HepG2 (cell line): ENCODE results near the gene GSTA5. TPM values are rescaled to one million over a fixed set of nuclear protein-coding genes. Genes with fewer than 3 reads are reported as not detected.
A peak's percentile ranks its signal among the peaks of the same experiment; 100 is the strongest.

Experiments
- BHLHE40 ChIP-seq: IDR thresholded peaks from 2 replicates; pipeline ENCODE4 v1.6.1; 2011; ENCODE audit warnings: low read length, improper control_type of control experiment
- CREB1 ChIP-seq, 2 experiments: fragments of 450-650 bp in 1 of 2; IDR thresholded peaks; 2 replicates each; pipeline ENCODE4 v1.6.1; 2016 to 2017; ENCODE audit warnings: control low read depth in 1 of 2, mild to moderate bottlenecking in 1 of 2, missing compliant biosample characterization in 1 of 2, missing genetic modification characterization in 1 of 2
- ELF1 ChIP-seq: sonication (generic); formaldehyde crosslinking; IDR thresholded peaks from 2 replicates; pipeline ENCODE4 v1.4.0; 2020; ENCODE audit warnings: missing genetic modification reagents
- HES4 ChIP-seq: sonication (generic); formaldehyde crosslinking; IDR thresholded peaks from 2 replicates; pipeline ENCODE4 v1.9.0; 2021; ENCODE audit warnings: mild to moderate bottlenecking, missing genetic modification reagents, borderline replicate concordance
- MED1 ChIP-seq: sonication (generic); formaldehyde crosslinking; IDR thresholded peaks from 2 replicates; pipeline ENCODE4 v1.4.0; 2020; ENCODE audit warnings: missing genetic modification reagents
- MYNN ChIP-seq: sonication (generic); formaldehyde crosslinking; IDR thresholded peaks from 2 replicates; pipeline ENCODE4 v1.4.0; 2020; ENCODE audit warnings: mild to moderate bottlenecking, low read depth, missing genetic modification reagents
- ZFP37 ChIP-seq: sonication (generic); formaldehyde crosslinking; IDR thresholded peaks from 2 replicates; pipeline ENCODE4 v1.4.0; 2020; ENCODE audit warnings: missing genetic modification reagents, borderline replicate concordance
- ZFX ChIP-seq: sonication (generic); formaldehyde crosslinking; IDR thresholded peaks from 2 replicates; pipeline ENCODE4 v1.4.0; 2020; ENCODE audit warnings: mild to moderate bottlenecking, low read depth, missing genetic modification reagents, moderate library complexity
- ZNF331 ChIP-seq: sonication (generic); formaldehyde crosslinking; IDR thresholded peaks from 2 replicates; pipeline ENCODE4 v1.4.0; 2020; ENCODE audit warnings: missing genetic modification reagents
- polyA plus RNA-seq, 8 experiments: library from polyadenylated mRNA; depleted of rRNA in 3 of 8; stranded (reverse) in 7 of 8; unstranded in 1 of 8; fragments of >200 nt; fragmentation: Illumina TruSeq in 4 of 8; extraction: Trizol in 4 of 8; gene quantifications; 2 replicates each; pipeline versions ENCODE4 v1.2.1 to v1.2.3, GENCODE V29; 2011 to 2016; ENCODE audit warnings: low read depth in 4 of 8, missing spikeins in 1 of 8, mixed read lengths in 1 of 8; ENCODE audit not compliant: insufficient read depth in 1 of 8
- total RNA-seq, 5 experiments: library from RNA; depleted of rRNA; stranded (reverse); fragments of >200 nt; fragmentation: Illumina TruSeq; extraction: Trizol; gene quantifications; 2 replicates each; pipeline ENCODE4 v1.2.3, GENCODE V29; 2016; ENCODE audit warnings: low read depth in 1 of 5
- TF ChIP-seq, protein P1 (sequence below), 2 experiments: sonication (generic) in 1 of 2; formaldehyde crosslinking in 1 of 2; IDR thresholded peaks; 2 replicates each; pipeline versions ENCODE4 v1.6.1 to v1.9.0; 2014 to 2022; ENCODE audit warnings: antibody characterized with exemption in 1 of 2, borderline replicate concordance in 1 of 2, inconsistent platforms in 1 of 2, low read depth in 1 of 2, missing genetic modification reagents in 1 of 2
- TF ChIP-seq, protein P2 (sequence below): sonication (generic); formaldehyde crosslinking; IDR thresholded peaks from 2 replicates; pipeline ENCODE4 v1.5.0; 2020; ENCODE audit warnings: mild to moderate bottlenecking, missing genetic modification reagents, moderate library complexity
- TF ChIP-seq, protein P3 (sequence below): sonication (generic); formaldehyde crosslinking; IDR thresholded peaks from 2 replicates; pipeline ENCODE4 v1.4.0; 2020; ENCODE audit warnings: mild to moderate bottlenecking, missing genetic modification reagents
- TF ChIP-seq, protein P4 (sequence below): sonication (generic); formaldehyde crosslinking; IDR thresholded peaks from 2 replicates; pipeline ENCODE4 v1.4.0; 2020; ENCODE audit warnings: mild to moderate bottlenecking, low read depth, missing genetic modification reagents
- TF ChIP-seq, protein P5 (sequence below): IDR thresholded peaks from 2 replicates; pipeline ENCODE4 v1.6.1; 2016; ENCODE audit warnings: low read depth

The GSTA5 gene
- total and polyA plus RNA-seq, 2 of the 13 experiments (the other 11 are each of a cell fraction or from before 2014, with no cell fraction given): not detected

DNA sequence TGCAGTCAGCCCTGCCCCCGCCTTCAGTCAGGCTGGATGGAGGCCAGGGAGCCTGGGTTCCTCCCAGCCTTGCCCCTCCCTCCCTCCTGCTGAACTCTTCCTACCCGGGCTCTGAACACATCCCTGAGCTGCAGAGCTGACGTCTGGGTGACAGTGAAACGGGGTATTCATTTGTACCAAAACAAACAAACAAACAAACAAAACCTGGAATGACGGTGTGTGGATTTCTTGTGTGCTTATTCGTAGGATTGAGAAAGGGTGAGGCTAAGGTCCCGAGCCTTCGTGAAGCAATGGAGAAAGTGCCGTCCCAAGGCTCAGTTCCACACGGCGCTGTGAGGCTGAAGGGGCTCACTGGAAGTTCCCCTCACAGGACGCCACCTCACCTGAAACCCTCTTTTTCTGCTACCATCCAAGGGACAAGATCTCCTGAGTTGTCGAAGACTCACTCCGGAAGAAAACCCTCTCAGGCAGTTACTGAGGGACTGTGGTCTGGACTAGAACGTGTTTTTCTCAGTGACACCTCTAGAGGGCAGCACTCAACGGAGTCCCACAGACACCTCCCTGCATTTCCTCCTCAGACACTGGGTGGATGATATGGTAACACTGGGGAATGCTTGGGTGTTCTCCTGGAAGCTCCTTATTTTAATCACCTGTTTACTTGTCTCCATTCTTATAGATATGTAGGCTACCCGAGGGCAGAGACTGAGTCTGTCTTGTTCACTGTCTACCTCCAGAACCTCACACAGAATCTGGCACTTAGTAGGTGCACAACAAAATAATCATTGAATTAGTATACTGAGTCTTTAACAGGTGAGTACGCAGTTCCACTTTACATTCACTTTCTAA lies 41.6 kb upstream of the GSTA5 start (continued):
- TF ChIP-seq, protein P1, sequence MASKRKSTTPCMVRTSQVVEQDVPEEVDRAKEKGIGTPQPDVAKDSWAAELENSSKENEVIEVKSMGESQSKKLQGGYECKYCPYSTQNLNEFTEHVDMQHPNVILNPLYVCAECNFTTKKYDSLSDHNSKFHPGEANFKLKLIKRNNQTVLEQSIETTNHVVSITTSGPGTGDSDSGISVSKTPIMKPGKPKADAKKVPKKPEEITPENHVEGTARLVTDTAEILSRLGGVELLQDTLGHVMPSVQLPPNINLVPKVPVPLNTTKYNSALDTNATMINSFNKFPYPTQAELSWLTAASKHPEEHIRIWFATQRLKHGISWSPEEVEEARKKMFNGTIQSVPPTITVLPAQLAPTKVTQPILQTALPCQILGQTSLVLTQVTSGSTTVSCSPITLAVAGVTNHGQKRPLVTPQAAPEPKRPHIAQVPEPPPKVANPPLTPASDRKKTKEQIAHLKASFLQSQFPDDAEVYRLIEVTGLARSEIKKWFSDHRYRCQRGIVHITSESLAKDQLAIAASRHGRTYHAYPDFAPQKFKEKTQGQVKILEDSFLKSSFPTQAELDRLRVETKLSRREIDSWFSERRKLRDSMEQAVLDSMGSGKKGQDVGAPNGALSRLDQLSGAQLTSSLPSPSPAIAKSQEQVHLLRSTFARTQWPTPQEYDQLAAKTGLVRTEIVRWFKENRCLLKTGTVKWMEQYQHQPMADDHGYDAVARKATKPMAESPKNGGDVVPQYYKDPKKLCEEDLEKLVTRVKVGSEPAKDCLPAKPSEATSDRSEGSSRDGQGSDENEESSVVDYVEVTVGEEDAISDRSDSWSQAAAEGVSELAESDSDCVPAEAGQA (IDR thresholded peaks at IDR 0.05; ENCODE audit: low read depth): no peak
- TF ChIP-seq, protein P1 (CRISPR knock-in tag; IDR thresholded peaks at IDR 0.05; ENCODE audit: borderline replicate concordance): no peak
- TF ChIP-seq ZFX (CRISPR knock-in tag): no peak
- TF ChIP-seq, protein P2, sequence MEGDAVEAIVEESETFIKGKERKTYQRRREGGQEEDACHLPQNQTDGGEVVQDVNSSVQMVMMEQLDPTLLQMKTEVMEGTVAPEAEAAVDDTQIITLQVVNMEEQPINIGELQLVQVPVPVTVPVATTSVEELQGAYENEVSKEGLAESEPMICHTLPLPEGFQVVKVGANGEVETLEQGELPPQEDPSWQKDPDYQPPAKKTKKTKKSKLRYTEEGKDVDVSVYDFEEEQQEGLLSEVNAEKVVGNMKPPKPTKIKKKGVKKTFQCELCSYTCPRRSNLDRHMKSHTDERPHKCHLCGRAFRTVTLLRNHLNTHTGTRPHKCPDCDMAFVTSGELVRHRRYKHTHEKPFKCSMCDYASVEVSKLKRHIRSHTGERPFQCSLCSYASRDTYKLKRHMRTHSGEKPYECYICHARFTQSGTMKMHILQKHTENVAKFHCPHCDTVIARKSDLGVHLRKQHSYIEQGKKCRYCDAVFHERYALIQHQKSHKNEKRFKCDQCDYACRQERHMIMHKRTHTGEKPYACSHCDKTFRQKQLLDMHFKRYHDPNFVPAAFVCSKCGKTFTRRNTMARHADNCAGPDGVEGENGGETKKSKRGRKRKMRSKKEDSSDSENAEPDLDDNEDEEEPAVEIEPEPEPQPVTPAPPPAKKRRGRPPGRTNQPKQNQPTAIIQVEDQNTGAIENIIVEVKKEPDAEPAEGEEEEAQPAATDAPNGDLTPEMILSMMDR: peak; percentile 95
- peak; percentile 30; the same call in 1 of the 2 replicates for TF ChIP-seq BHLHE40
- TF ChIP-seq, protein P3, sequence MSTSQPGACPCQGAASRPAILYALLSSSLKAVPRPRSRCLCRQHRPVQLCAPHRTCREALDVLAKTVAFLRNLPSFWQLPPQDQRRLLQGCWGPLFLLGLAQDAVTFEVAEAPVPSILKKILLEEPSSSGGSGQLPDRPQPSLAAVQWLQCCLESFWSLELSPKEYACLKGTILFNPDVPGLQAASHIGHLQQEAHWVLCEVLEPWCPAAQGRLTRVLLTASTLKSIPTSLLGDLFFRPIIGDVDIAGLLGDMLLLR (CRISPR knock-in tag): no peak
- no peak for TF ChIP-seq ZNF331 (CRISPR knock-in tag)
- TF ChIP-seq, protein P4, sequence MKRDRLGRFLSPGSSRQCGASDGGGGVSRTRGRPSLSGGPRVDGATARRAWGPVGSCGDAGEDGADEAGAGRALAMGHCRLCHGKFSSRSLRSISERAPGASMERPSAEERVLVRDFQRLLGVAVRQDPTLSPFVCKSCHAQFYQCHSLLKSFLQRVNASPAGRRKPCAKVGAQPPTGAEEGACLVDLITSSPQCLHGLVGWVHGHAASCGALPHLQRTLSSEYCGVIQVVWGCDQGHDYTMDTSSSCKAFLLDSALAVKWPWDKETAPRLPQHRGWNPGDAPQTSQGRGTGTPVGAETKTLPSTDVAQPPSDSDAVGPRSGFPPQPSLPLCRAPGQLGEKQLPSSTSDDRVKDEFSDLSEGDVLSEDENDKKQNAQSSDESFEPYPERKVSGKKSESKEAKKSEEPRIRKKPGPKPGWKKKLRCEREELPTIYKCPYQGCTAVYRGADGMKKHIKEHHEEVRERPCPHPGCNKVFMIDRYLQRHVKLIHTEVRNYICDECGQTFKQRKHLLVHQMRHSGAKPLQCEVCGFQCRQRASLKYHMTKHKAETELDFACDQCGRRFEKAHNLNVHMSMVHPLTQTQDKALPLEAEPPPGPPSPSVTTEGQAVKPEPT (CRISPR knock-in tag): no peak
- no peak for TF ChIP-seq ZFP37
- no peak for TF ChIP-seq HES4 (CRISPR knock-in tag)
- no peak for TF ChIP-seq MYNN (CRISPR knock-in tag)
- TF ChIP-seq, protein P5, sequence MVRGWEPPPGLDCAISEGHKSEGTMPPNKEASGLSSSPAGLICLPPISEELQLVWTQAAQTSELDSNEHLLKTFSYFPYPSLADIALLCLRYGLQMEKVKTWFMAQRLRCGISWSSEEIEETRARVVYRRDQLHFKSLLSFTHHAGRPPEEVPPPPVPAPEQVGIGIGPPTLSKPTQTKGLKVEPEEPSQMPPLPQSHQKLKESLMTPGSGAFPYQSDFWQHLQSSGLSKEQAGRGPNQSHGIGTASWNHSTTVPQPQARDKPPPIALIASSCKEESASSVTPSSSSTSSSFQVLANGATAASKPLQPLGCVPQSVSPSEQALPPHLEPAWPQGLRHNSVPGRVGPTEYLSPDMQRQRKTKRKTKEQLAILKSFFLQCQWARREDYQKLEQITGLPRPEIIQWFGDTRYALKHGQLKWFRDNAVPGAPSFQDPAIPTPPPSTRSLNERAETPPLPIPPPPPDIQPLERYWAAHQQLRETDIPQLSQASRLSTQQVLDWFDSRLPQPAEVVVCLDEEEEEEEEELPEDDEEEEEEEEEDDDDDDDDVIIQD (CRISPR knock-in tag): no peak
- TF ChIP-seq CREB1 (IDR thresholded peaks at IDR 0.05): no peak
- no peak; the same call in 1 of the 2 replicates for TF ChIP-seq CREB1 (CRISPR knock-in tag; IDR thresholded peaks at IDR 0.05)
- 0 out of 2 replicates have a peak, but pooled peaks have one; percentile 44 for TF ChIP-seq MED1 (CRISPR knock-in tag)
- TF ChIP-seq ELF1 (CRISPR knock-in tag): 0 out of 2 replicates have a peak, but pooled peaks have one; percentile 27
